GM21515 (cell line): ENCODE measurements around the gene NADSYN1.
A peak's percentile ranks its signal among the peaks of the same experiment; 100 is the strongest.
"Not testable (repeated sequence)": the region's sequence is repeated elsewhere in the genome, so short reads cannot be mapped to it uniquely, and the experiment has no call there.

ENCODE experiments used
- ATAC-seq: cut with Tn5 transposase; IDR thresholded peaks from one replicate; pipeline ENCODE4 v1.9.1; 2021; ENCODE audit not compliant: unreplicated experiment

Gene NADSYN1

GRCh38 chr11:71453037-71453917 is at the start of gene NADSYN1:
Gene NADSYN1, plus strand, starts transcription at chr11:71453203. Its CDS starts 94 bp downstream, at chr11:71453297.
- ATAC-seq: peak; percentile 48

DNA sequence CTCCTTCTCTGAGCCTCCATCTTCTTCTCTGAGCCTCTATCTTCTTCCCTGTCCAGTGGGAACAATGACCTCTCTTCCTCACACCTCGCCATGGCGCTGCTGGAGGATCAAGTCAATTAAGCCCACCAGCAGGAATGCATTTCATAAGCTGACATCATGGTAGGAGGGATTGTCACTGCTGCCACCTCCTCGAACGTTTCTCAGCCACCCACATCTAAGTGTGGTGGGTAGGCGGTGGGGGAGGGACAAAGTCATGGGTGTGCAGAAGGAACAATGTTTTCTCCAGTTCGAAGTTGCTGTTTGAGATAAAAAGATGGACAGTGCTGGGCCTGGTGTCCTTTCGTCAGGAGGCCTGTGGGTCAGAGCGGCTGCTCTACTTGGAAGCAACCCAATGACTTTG is 48.8 kb upstream of the NADSYN1 start:
- ATAC-seq: no peak

GRCh38 chr11:71406681-71407080 is 46.3 kb upstream of the NADSYN1 start:
- no peak for ATAC-seq

DNA sequence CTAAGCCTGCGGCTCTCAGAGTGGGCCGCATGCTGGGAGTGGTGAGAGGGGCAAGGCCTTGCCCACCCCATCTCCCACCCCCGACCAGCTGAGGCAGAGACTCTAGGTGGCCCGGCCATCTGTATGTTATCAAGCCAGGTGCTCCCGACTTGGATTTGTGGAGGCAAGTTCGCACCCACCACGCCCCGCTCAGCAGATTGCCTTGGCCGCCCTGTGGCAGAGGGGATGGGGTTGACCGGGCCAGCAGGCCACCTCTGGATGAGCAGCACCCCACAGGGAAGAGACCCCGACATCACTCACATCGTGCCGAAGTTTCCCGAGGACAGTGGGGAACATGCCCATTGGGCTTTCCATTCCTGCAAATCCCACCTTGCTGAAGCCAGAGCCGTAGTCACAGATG is 45.6 kb upstream of the NADSYN1 start:
- no peak for ATAC-seq

- no peak for ATAC-seq
These were observed 44.2 kb upstream of the NADSYN1 start for GRCh38 chr11:71408826-71409225.

DNA sequence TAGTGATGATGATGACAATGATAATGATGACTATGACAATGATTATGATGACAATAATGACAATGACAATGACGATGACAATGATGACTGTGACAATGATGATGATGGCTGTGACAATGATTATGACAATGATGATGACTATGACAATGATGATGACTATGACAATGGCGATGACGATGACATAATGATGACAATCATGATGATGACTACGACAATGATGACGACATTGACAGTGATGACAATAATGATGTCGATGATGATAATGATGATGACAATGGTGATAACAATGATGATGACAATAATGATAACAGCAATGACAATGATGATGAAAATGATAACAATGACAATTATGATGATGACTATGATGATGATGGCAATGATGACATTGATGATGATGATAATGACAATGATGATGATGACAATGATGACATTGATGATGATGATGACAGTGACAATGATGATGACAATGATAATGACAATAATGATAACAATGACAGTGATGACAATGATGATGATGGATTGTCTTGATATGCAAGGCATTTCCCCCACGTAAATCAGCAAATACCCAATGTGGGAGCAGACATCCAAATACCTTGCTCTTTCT is 42.5 kb upstream of the NADSYN1 start:
- no peak for ATAC-seq

GRCh38 chr11:71414645-71415044 is 38.4 kb upstream of the NADSYN1 start:
- ATAC-seq: no peak

DNA sequence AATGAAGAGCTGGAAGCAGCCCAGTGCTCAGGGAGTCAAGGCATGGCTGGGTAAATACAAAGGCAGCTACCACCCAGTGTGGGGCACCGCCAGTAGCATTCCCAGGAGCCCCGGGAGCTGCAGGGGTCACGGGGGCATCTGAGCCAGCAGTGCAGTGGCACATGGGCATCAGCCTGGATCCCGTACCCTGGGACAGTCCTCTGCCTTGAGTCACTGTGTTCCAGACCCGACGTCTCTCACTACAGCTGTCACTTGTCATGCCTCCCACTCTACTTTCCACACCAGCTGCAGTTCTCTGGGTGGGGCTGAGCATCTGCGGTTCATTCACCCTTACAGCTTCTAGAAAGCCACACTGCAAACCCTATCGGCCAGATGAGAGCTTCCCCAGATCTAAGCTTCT is 34.4 kb upstream of the NADSYN1 start:
- peak; percentile 61 for ATAC-seq

DNA sequence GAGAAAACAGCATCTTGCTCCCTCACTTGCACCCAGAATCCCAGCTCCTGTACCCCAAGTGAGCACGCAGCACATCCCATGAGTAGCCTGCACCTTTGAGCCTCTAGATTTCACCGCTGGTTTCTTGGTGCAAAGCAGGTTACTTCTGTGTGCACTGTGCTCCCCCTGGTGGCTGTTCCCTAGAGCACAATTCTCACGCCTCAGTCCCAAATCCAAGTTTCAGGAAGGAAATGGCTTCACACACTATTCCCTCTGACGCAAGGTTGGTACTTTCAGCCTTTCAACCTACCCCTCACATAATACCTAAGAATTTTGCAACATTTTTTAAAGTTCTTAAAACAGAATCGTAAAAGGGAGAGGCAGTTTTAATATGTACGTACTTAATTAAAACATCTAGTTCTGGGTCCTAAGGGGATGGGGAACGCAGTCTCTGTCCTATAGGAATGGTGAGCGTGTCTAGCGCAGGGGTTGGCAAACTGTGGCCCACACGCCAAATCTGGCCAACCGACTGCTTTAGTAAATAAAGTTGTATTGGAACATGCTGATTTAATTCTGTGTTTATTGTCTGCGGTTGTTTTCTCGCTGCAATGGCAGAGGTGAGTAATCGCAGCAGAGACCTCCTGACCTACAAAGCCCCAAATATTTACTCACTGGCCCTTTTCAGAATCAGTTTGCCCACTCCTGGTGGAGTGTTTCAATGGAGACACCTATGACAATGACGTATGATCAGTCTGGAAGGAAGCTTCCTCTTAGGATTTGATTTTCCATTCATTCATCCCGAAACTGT is 32.4 kb upstream of the NADSYN1 start:
- ATAC-seq: no peak

DNA sequence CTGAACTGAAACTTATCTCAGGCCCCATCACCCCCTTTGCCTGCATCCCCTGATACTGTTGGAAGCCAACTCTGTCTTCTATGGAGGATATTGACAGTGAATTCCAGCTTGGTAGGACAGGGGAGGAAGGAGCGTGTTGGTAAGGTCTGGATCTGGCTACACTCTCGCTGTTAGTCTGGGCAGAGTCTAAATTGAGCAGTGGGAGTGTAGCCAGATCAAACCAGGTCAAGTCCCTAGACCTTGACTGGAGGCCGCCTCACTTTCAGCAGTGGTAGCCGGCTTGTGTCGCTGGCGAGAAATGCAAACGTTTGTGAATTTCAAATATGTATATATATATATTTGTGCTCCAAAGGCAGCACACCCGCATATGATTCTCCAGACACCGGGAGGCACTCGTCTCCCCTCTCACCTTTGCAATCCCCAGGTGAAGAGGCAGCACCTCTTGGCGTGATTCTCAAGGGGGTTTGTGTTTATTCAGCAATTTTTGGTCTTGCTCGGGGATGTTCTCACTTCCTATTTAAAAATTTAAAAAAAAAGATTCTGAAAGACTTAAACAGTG is 31.5 kb upstream of the NADSYN1 start:
- ATAC-seq: no peak

DNA sequence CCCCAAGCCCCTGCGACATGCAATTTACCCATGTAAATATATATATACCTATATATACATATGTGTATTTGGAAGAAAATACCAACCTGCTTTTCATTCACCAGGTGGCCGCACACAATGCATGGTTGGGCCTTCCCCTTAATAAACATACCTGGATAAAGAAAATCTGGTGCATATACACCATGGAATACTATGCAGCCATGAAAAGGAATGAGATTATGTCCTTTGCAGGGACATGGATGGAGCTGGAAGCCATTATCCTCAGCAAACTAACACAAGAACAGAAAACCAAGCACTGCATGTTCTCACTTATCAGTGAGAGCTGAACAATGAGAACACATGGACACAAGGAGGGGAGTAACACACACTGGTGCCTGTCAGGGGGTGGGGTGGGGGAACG is 30.7 kb upstream of the NADSYN1 start:
- ATAC-seq: not testable (repeated sequence)

DNA sequence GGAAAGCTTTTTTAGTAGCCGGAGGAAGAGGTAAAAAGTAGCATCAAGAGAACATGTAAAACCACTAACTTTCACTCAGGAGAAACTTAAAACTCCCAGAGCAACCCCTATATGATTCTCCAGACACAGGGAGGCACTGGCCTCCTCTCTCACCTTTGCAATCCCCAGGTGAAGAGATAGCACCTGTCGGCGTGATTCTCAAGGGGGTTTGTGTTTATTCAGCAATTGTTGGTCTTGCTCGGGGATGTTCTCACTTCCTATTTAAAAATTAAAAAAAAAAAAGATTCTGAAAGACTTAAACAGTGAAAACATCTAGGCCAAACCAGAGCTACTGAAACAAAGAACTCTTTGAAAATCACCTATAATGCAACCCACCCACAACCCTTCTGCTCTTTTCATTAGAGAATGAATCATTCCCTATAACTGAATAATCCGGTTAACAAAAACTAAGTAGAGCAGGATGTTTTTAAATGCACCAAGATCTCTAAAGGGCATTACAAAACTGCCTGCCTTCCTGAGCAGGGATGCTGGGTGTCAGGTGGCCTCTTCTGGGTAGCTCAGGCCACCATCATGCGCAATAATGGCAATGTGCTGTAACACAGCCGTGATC is 29.7 kb upstream of the NADSYN1 start:
- ATAC-seq: no peak

DNA sequence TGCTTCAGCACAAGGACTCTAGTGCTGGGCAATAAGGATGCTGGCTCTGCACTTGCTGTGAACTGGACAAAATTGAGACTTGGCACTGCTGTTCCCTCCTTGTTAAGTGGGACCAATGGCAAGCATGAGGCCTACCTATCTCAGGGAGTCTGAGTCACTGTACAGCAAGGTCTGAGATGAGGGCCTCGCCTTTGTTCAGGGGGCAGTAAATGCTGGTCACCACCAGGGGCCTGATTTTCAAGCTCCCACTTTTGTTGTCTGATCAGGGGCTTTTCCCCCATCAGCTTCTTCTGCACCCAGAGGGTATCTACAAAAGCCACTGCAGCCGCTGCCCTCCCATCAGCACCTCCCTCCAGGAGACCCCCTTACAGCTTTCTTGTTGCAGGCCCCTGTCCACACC is 27.6 kb upstream of the NADSYN1 start:
- ATAC-seq: no peak

DNA sequence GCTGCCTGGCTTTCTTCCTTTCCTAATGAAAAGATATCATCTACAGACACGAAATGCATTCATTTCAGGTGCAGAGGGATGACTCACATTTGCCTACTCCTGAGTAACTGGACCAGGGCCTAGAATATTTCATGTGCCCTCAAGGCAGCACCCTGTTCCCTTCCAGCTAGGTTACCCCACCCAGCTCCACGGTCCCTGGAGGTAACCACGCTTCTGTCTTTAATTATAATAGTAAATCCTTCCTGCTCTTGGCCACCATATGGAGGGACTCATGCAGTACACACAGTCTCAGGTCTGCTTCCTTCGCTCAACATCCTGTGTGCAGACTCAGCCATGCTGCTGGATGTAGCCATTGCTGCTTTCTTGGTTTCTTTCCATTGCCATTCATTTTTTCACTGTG is 27.1 kb upstream of the NADSYN1 start:
- ATAC-seq: no peak

- no peak for ATAC-seq
These were observed 26.6 kb upstream of the NADSYN1 start for GRCh38 chr11:71426413-71426812.

DNA sequence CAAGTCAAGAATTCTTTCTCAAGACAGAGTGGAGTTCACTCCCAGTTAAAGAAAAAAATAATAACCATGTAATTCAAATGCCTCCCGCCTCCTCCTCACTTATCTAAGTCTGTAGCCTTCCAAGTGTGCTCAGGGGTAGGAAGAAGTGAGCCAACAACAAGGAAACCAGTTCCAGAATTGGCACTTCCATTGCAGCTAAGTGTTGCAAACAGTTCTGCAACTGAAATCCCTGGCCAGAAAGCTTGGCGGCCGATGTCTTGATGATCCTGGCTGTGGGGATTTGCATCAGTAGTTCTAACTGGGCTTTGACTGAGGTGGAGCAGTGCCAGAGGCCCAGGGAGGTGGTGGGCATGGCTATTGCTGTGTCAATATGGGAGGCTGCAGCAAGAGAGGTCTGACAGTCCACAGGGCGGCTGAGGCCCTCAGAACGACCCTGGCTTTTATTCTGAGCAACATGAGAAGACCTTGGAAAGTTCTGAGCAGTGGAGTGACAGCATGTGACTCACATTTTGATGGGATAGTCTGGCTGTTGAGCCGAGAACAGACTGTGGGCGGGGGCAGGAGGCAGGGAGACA is 24.1 kb upstream of the NADSYN1 start:
- ATAC-seq: no peak

GRCh38 chr11:71429701-71430100 is 23.3 kb upstream of the NADSYN1 start:
- no peak for ATAC-seq

- no peak for ATAC-seq
These were observed 22.8 kb upstream of the NADSYN1 start for GRCh38 chr11:71430166-71430565.

DNA sequence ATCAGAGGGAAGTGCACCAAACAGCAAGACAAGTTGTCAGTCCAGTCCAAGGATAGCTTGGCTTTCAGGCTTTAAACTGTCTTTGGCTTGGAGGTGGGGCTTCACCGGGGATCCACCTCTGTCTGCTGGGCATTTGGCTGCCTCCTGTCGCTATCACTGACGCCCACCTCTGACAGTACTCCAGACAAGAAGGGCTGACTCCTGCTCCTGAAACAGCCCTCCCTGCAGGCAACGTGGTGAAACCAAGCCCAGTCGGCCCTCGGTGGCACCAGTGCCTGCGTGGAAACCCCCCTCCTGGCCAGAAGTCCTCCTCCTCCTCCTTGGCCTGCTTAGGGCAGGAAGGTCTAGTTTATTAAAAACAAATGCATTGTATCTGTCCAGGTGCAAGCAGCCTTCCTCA is 21.7 kb upstream of the NADSYN1 start:
- ATAC-seq: no peak

DNA sequence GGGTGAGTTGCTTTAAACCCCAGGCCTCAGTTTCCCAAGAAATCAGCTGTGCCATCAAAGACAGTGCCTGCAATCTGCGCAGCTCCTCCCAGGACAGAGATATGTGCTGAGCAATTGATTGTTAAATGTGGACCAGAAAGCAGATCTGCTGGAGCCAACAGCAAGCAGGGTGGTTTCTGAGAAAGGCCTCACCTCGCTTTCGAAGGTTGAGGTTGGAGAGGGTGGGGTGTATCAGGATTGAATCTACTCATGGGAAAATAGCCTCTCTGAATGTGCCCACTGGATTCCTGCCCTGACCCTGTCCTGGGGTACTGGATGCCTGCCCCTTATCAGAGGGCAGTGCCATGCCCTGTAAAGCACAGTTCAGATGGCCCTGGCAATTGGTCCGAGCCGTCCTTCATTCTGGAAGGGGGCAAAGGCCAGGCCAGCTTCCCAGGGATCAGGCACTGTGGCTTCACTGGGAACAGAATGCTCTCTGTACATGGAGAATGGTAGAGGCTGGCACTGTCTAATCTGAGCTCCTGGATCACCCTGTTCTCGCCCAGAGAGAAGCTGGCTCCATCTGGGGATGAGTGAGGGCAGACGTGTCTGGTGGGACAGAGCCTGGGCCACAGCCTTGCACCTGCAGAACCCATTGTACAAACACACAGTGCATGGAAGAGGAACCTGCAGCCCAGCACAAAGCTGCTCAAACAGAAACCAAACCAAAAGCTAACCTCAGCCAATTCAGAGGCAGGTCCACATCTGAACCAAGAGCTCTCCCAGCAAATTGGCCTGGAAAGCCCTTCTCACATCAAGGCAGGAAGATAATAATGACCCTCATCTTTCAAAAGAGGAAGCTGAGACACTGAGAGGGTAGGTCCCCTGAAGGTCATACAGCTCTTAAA is 20.0 kb upstream of the NADSYN1 start:
- no peak for ATAC-seq
